ENCODE results near the gene FRMD6.

Gene FRMD6

DNA sequence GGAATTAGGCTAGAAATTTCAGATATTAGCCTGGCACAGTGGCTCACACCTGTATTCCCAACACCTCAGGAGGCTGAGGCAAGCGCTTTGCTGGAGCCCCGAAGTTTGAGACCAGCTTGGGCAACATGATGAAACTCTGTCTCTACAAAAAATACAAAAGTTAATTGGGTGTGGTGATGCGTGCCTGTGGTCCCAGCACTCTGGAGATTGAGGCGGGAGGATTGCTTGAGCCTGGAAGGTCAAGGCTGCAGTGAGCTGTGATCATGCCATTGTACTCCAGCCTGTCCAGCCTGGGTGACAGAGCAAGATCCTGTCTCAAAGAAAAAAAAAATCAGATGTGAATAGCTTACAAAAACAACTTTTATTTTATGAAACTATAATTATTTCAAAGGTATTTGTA, 15.1 kb downstream of the FRMD6 start:
- no peak for DNase-seq (ENCODE audit: low read depth)

DNA sequence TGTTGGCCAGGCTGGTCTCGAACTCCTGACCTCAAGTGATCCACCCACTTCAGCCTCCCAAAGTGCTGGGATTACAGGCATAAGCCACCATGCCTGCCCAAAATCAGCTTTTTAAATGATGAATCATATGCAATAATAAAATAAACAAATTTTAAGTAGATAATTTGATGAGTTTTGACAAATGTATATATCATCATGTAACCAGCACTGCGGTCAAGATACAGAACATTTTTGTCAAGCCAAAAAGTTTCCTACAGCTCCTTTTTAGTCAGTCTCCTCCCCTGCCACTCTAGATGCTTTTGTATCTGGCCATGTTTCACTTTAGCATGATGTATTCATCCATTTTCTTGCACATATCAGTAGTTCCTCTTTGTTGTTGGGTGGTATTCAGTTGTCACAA, 17.2 kb downstream of the FRMD6 start:
- no peak for DNase-seq (ENCODE audit: low read depth)

DNA sequence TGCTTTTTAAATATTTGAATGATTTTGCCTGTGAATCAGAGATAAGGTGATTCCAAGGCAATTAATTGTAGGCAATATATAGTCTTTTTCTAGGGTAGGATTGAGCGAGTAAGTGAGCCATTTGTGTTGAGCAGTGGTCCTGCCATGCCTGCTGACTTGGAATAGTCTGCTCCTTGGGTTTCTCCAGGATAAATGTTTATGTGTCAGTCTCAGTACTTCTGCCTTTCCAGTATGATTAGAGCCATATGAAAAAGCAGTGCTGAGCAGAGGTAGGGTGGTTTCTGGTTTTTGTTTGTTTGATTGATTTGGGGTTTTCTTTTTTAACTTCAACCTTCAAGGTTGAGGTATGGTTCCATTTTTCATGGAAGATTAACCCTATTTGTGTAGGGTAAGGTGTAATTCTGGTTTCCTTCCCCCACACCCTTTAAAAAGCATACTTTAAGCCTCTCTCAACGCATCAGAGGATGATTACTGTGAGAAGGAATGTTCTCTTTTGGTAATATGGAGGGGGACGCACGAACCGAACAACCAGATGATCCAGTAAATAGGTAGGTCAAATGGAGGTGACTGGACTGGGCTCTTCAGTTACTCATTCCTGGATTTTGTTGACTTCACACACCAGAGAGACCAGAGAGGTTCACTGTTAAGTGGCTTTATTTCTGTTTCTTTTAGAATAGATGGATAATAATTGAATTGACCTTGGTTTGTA, 22.7 kb downstream of the FRMD6 start:
- DNase-seq (ENCODE audit: low read depth) = no peak

DNA sequence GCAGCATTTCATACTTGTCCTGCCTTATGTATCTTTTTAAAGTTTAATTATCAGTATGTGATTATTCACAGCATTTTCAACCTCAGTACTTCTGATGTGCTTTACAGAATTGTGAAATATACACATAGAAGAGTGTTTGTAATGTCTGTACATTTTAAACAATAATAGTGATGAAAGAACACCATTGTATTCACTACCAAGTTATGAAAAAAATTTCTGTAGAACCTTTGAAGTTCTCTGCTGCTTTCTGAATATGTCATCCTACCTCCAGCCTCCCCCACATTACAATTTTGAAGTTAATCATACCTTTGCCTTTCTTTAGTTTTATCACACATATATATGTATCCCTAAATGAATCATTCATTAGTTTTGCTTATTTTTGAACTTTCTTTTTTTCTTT, 24.8 kb downstream of the FRMD6 start:
- no peak for DNase-seq (ENCODE audit: low read depth)

DNA sequence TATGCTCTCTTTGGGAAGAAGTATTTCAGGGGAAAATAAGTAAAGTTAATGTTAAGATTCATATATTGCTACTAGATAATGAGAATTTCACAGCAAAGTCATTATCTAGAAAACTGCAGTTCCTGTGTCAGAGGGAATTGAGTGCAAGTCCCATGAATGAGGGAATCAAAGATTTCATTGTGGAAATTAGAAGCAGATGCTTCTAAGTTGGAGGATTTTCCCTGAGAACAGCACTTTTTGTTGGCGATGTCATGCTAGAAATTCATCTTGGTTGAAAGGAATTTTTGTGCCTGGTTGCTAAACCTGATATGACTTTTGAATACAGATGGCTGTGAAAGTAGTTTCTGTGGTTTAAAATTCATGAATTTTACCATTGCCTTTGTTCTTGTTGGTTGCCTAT, 25.6 kb downstream of the FRMD6 start:
- DNase-seq (ENCODE audit: low read depth) = no peak

DNA sequence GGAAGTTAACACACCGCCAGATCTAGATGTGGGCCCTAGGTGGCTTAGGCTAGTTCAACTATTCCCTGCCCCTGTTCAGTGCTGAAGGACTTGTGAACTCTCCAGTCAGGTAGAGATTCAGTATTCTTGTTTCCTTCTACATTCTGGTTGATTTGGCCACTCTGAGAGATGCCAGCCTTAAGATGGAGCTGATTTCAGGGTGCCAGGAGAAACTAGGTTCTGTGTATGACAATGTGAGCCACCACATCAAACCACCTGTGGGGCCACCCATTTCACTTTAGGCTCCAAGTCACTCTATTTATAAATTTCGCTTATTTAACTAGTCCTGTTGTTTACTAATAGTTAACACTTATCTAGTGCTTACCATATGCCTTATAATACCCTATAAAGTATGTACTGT, 26.0 kb downstream of the FRMD6 start:
- DNase-seq (ENCODE audit: low read depth) = no peak

DNA sequence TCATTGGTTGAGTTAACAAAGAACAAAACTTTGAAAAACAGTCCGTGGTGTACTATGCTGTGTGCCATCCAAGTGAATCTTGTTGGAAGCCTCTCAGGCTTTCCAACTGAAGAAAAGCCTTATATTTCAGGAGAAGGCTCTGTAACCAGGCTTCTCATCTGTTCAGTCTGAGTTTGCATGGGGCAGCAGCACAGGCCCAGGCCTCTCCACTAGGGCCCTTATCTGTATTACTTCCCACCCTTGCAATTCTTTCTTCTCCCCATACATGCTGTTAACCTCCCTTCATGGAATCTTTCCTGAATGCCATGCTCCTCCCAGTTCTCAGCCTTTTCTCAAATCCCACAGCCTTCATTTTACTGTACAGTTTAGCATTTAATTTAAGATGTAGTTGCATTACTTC, 28.3 kb downstream of the FRMD6 start:
- no peak for DNase-seq (ENCODE audit: low read depth)

DNA sequence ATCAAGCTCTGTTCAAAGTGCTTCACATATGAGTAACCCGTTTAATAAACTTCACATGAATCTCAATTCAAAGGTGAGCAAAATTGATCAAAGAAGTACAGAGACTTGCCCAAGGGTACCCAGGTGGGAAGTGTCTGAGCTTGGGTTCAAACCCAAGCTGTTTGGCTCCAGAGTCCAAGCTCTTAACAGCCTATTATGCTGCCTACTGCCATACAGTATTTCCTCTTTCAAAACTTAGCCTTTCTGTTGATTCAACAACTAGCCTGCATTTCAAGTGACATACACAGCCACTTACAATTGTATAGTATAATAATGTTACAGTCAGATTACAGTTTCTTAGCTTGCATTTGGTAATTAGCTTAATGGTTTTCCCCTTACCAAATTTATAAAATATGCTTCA, 29.7 kb downstream of the FRMD6 start:
- no peak for DNase-seq (ENCODE audit: low read depth)

DNA sequence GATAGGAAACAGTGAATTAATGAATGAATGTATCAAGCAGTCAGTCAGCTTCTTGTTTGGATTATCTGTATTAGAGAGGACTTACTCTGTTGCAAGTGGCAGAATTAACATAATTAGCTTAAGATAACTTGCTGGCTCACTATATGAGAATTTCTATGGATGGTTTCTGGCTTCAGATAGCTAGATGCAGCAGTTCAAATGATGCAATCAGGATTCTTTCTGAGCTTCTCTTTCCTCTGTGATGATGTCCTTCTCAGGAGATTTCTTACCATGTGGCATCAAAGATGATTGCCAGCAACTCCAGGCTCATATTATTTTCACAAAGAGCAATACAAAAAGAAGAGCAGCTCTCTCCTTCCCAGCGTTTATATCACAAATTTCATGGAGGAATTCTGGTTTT, 30.7 kb downstream of the FRMD6 start:
- DNase-seq (ENCODE audit: low read depth) = no peak

DNA sequence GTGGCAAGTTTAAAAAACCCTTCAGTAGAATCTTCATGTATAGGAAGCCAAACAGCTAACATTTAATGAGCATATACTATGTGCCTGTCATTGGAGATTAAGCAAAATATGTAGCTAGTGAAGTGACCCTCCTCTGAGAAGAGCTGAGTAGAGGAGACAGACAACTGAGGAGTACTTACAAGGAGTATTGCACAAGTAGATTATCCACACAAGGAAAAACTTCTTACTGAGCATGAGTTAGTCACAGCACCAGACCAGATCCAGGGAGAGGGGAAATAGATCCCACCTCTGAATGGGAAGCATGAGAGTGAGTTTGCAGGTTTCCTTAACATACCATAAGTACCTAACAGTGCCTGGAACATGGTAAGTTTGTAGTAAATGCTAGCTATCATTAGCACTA, 33.0 kb downstream of the FRMD6 start:
- DNase-seq (ENCODE audit: low read depth) = no peak

DNA sequence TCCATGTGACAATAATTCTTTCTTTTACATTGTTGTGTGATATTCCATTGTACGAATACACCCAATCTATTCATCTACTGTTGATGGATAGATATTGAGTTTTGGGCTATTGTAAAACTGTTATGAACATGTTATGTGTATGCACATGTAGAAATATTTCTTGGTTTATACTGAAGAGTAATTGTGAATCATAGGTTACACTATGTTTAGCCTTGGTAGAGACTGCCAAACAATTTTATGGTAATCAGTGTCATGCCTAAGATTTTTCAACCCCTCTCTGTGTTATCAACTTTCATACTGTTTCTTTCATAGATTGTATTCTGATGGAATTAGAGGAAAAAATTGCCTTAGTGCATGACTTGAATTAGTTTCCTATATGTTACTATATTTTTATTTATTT, 39.5 kb downstream of the FRMD6 start:
- no peak for DNase-seq (ENCODE audit: low read depth)

DNA sequence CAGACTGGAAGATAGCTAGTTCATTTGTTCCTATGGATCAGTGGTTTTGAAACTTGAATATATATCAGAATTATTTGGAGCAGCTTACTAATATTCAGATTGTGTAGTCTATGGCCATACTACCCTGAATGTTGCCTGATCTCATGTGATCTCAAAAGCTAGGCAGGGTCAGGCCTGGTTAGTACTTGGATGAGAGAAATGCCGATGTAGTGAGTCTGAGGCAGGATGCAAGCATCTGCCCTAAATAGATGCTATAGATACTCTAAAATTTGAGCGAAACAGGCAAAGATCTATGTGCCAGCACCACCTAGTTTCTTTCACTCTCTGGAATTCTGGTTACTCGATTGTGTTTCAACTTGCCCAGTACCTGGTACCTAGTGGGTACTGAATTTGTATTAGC, 40.9 kb downstream of the FRMD6 start:
- no peak for DNase-seq (ENCODE audit: low read depth)

DNA sequence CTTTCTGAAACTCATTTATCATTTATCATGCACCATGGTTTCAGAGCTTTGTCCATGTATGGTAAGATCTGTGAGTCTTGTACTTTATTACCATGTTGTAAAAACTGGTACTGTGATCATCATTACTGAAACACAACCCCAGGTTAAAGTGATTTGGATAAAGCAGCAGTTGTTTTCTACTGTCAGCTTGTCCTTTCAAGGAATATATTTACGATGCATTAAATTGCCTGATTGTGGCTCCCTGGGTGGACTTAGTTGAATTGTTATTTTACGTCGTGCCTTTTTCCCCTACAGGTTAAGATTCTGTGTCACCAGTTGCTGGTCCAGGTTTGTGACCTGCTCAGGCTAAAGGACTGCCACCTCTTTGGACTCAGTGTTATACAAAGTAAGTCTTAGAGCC, 46.1 kb downstream of the FRMD6 start:
- DNase-seq (ENCODE audit: low read depth) = no peak

DNA sequence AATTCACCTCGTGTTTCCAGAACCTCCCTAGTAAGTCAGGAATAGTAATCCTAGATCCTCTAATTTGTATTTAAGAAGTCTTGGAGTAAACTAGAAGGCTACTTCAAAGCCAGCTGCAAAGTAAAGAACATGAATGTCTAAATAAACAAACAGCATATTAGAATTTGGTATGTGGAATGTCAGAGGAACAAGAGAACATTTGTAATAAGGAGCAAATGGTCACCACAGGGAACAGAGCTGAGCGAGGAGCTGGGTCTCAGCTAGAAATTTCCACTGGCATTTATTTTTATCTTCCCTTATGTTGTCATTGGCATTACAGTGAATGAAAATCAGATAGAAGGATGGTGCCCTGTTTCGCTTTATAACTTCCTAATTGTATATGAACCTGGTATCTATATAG, 50.2 kb downstream of the FRMD6 start:
- DNase-seq (ENCODE audit: low read depth) = no peak

DNA sequence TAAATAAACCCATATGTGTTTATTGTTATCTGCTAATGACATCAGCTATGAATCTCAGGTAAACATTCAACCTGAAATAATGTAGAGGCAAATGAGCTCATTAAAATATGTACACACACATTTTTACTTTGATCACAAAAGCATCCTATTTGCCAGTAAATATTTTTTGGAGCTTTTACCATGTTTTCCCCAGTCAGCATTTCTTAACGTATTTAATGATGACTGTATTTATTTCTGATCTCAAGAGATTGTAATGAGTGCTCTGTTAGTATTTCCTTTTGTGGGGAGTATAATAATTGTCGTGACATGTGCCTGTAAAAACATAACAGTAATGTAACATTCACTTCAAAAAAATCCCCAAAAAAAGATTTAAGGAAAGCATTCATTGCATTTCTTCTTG, 52.1 kb downstream of the FRMD6 start:
- no peak for DNase-seq (ENCODE audit: low read depth)

DNA sequence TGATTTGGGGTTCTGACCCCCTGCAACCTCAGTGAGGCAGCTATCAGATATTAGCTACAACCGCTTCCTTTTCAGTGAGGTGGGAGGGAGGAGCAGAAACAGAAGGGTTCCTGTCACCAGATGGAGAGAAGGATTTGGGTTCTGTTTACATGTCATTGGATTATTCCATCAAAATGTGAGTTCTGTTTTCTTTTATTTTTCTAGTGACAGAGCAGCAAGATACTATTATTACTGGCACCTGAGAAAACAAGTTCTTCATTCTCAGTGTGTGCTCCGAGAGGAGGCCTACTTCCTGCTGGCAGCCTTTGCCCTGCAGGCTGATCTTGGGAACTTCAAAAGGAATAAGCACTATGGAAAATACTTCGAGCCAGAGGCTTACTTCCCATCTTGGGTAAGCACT, 52.8 kb downstream of the FRMD6 start:
- DNase-seq (ENCODE audit: low read depth) = no peak

DNA sequence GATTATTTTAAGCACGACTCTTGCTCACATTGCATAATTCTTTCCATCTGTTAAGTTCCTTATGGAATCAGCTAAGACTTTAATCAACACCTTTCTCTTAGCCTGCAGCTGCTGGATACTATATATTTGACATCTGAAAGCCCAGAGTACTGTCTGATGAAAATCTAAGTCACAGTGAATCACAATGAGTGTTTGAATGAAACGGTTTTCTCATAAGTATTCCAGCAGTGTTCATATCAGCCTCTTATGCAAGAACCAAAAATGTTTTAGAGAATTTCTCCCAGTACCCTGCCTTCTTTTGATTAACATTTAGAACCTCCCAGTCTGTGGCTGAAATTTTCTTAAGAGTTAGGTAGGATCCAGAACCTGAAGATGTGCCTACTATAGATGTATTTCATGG, 55.6 kb downstream of the FRMD6 start:
- DNase-seq (ENCODE audit: low read depth) = no peak

DNA sequence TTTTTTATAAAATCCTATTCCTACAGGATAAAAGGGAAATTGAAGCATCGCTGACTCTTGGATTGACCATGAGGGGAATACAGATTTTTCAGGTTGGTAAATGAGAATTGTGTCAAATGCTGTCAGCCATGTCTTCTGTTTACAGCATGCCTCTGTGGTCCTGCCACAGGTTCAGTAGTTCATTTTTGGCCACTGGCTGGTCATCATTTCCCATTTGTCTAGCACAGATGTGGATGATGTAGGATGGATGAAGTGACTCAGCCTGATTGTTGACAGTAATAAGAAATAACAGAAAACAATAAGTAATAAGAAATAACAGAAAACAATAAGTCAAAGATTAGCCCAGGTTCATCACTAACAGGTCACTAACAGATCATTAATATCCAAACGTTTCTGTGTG, 59.8 kb downstream of the FRMD6 start:
- no peak for DNase-seq (ENCODE audit: low read depth)

DNA sequence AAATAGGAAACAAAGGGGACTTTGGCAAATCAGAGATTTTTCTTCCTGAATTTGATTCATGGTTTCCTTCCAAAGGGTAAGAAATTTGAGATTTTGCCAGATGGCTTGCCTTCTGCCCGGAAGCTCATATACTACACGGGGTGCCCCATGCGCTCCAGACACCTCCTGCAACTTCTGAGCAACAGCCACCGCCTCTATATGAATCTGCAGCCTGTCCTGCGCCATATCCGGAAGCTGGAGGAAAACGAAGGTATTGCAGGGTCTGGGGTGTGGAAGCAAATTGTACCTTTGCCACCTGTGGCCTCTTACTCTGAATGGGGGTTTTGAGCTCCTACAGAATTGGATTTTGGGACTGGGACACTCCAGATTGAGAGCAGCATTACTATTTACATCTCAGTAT, 63.5 kb downstream of the FRMD6 start:
- no peak for DNase-seq (ENCODE audit: low read depth)

DNA sequence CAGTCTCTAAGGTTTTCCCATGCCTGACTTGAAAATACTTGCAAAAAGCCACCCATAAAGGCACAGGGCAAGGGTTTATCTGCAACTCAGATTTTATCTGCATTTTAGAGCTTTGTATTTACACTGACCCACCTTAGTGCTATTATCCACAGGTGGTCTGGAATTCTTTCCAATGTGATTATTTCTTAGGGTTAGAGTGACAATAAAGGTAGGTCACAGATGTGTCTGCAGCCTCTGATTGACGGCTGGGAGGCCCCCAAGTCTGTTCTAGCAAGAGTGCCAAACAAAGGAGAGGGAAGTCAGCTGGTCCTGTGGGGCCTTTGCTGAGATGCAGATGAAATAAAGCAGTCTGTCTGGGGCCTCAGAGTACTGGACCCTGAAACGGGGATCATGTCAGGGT, 64.0 kb downstream of the FRMD6 start:
- no peak for DNase-seq (ENCODE audit: low read depth)

DNA sequence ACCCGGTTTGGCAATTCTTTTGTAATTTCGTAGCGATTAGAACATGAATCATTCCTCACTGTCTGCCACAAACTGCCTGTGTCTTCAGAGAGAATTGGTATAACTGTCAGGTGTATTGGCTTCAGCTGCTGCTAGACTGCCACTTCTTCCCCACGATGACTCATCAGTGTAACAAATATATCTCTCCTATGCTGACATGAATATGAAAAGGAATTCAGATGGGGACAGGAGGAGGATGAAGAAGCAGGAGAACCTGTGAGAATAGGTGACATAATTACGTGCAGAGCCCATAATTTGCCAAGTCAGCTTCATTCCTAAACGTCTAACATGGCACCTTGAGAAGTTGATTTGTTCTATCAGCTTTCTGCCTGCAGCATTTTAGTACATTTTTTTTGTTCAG, 64.9 kb downstream of the FRMD6 start:
- DNase-seq (ENCODE audit: low read depth) = no peak

DNA sequence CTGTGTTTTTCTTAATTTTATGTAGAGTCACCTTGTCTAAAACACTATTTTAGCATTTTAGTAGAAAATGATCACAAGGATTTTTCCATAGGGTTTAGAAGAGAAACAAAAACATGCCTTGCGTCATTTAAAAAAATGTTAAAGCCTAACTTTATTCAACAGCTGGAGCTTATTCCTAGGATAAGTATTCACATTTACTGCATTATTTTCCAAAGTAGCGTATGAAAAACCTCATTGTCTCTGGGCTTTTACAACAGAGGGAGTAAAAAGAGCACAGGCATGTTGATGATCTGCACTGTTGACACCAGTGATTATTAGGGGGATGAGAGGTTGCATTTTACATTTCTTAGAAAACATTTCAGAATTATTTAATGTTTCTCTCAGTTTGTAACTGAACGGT, 66.1 kb downstream of the FRMD6 start:
- DNase-seq (ENCODE audit: low read depth) = no peak

DNA sequence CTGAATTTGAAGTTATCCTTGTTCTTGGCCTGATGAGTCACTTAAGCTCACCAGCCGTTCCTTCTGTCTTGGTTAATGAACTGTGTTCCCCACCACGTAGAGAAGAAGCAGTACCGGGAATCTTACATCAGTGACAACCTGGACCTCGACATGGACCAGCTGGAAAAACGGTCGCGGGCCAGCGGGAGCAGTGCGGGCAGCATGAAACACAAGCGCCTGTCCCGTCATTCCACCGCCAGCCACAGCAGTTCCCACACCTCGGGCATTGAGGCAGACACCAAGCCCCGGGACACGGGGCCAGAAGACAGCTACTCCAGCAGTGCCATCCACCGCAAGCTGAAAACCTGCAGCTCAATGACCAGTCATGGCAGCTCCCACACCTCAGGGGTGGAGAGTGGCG, 68.2 kb downstream of the FRMD6 start:
- no peak for DNase-seq (ENCODE audit: low read depth)

DNA sequence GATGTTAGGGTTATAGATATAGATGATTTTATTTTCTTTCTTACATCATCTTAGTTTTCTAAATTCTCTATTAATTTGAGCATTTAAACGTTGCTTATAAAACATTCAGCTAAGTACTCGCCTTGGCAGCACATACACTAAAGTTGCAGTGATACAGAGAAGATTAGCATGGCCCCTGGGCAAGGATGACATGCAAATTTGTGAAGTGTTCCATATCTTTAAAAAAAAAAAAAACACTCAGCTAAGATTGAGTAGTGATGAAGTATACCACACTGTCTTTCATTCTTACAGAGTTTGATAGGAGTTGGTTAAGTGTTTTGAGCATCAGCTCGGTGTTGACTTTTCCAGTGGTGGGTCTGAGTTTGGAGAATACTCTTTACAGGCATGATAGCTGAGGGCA, 72.3 kb downstream of the FRMD6 start:
- DNase-seq (ENCODE audit: low read depth) = no peak

DNA sequence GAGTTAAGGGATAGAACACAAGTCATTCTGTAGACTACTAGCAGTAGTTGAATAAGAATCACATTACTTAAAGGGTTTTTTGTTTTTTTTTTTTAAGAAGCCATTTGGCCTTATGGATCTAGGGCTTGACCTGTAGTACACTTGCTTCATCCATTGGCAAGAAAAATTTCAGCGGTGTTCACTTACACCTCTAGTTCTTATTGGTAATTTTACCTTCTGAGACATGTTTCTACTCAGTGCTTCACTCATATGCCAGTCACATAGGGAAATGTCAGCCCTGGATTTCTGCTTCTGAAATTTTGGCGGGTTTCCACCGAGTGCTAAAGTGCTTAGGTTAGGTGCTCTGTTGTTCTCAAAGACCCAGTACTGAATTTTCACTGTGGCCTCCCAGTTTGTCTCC, 72.9 kb downstream of the FRMD6 start:
- DNase-seq (ENCODE audit: low read depth) = no peak

Measured in activated T-helper 9 cell treated with anti-CD3 and anti-CD28 coated beads, Interleukin-2, amount 50 U/mL, for 16 hours (primary cell).